HG03025 (cell line): ENCODE results near the gene OSTN.
A peak's percentile ranks its signal among the peaks of the same experiment; 100 is the strongest.
"Not testable (repeated sequence)": the region's sequence is repeated elsewhere in the genome, so short reads cannot be mapped to it uniquely, and the experiment has no call there.

ENCODE experiments used
- ATAC-seq: cut with Tn5 transposase; IDR thresholded peaks from one replicate; pipeline ENCODE4 v1.9.1; 2021; ENCODE audit warnings: mild to moderate bottlenecking, moderate library complexity; ENCODE audit not compliant: unreplicated experiment, low FRiP score

The OSTN gene

DNA sequence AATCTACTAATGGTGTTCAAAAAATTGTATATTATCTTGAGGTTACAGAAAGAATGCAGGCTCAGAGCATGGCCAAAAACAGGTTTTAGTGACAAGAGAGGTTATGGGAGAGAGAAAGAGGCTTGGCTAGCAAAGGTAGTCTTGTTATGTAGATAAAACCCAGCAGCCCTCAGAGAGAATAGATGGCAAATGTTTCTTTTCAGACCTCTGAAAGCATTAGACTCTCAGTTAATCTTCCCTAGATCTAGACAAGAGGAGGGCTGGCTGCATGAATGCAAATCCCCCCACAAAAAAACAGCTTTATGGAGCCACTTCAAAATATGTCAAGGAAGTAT, 62.2 kb downstream of the OSTN start:
- no peak for ATAC-seq

DNA sequence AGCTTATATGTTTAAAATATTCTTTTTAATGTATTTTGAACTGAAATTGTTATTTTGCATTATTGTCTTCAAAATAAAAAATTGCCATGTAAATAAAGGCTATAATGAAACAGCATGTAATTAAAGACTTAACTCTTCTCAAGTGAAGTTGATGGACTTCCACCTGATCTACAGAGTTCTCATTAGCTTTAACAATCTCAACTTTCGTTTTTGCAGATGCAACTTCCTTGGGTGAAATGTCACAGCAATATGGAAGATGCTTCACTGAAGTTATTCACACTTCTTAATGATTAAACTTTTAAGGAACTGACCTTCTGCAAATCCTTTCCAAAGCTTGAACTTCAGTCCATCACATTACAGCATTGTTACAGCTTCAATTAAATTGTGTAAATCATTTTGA, 63.6 kb downstream of the OSTN start:
- no peak for ATAC-seq

DNA sequence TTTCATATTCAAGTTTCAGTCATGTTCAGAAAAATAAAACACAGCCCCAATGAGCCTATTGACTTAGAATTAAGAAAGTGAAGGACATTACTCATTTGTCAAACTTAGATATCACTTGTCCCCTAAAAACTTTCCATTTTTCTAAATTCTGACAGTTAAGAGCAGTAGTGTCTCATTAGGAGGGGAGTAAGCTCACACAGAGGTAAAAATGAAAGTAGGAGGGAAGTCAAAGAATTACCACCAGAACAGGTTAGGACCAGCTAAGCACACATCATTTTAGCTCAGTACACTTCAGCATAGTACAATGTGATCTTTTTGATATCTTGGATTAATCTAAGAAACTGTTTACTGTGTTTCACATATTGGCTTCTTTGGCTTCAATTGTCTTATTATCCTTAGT, 64.3 kb downstream of the OSTN start:
- peak; percentile 80 for ATAC-seq

DNA sequence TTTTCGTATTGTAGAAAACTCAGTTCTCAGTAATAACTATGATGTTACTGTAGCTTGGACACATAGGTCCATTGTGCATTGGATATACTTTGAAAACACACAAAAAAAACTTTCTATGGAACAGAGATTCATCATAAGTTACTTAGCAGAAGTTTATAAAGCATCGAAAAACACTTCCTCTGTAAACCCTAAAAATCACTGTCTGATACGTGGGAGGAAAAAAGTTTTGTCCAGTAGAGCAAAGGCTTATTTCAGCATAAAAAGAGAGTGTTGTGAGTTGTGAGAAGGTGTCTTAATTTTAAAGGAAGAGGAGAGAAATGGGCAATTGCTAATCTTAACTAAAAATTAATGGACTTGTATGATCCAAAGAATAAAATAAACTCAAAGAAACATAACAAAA, 64.8 kb downstream of the OSTN start:
- ATAC-seq: no peak

DNA sequence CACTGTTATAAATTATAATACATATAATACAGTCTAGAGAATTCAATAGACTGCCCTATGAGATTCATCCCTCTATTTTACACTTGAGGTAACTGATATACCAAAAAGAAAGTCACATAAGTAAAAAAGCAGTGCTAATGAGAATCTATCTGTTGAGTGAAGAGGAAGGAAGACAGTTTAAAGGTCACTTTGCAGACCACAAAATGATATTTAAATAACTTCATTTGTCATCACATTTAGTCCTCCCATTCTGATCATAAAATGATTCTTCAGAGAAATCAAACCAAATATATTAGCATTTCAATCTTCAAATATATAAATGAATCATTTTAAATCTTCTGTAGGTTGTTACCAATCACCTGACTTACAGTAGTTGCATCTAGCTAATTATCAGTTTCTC, 69.7 kb downstream of the OSTN start:
- ATAC-seq: no peak

DNA sequence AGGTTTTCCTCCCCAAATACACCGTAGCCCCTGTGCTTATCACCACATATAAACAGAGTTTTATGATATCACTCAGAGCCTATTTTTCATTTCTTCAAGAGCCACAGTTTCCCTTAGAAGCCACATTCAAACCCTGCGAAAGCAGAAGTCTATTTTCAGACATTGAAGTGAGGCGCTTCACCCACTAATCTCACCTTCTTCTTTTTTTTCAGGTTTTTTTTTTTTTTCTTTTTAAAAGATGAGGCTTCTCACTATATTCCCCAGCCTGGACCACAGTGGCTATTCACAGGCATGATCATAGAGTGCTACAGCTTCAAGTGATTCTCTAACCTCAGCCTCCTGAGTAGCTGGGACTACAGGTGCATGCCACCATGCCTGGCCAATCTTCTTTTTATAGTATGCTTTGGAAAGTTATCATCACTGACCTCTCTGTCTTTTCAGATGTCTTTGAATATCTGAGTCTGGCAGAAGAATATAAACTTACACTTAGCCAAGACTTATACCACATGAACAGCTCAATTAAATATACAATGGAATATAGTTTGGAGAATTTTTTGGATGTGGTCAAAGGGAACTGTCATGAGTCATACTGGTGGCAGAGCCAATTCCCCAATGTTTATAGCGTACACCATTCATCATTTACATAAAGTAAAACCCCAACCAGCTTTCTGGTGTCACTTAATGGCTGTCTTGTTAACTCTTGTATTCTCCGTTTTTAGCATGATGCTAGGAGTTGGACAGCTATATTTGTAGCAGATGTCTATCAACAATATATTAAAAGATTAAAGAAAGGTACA, 70.4 kb downstream of the OSTN start:
- ATAC-seq: peak; percentile 76

DNA sequence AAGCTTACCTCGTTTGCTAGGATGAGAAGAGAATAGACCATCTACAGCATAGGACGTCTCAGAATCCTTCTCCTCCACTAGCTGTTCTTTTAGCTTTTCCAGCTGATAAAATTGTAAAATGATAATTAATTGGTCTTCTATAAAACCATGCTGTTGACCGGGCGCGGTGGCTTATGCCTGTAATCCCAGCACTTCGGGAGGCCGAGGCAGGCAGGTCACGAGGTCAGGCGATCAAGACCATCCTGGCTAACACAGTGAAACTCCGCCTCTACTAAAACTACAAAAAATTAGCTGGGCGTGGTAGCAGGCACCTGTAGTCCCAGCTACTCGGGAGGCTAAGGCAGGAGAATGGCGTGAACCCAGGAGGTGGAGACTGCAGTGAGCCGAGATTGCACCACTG, 76.2 kb downstream of the OSTN start:
- not testable (repeated sequence) for ATAC-seq

DNA sequence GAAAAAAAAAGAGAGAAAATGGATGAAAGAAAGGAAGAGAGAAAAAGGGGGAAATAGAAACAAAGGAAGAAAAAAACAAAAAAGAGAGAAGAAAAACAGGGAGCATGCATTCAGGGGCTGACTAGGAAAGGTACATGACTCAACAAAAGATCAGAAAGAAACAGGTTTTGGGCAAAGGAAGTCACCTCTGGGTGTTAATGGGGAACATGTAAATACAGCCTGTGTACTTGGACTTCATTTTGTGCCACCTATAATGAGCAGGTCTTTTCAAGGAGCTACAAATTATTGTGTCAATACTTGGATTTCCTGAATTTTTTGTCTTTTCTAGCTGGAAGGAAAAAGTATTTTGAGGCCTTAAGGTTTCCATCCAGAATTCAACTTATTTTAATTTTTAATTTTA, 76.7 kb downstream of the OSTN start:
- ATAC-seq: no peak

DNA sequence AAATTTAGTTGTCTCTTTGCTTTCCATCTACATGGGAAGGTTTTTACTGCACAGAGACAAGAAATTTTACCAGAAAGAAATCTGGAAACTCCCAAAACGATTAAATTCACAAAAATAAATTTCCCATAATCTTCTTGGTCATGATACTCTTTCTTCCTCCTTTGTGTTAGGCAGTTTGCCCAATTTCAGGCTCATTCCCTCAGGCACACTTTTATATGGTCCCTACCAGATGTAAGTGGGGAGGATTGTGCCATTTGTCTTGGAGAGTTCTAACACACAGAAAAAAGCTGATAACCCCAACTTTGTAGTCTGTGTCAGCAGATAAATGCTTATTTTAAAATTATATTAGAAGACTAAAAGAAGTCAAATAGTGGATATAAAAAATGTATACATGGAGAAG, 81.1 kb downstream of the OSTN start:
- no peak for ATAC-seq

DNA sequence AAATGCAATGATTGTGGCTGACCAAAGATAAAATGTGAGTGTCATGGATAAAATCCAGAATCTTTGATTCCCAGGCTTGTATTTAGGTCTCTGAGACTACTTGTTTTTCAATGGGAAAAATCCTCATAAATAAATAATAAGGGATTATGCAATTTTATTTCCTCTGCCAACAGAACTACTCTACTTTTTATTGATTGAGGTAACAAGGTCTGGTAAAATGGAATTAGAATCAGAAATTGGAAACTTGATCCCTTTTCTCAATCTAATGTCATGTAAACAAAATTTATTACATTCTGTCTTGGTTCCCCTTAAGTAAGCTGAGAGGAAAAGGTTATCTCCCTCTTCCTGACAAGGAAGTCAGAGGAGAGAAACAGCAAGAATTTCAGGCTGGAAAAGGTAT, 81.8 kb downstream of the OSTN start:
- no peak for ATAC-seq

DNA sequence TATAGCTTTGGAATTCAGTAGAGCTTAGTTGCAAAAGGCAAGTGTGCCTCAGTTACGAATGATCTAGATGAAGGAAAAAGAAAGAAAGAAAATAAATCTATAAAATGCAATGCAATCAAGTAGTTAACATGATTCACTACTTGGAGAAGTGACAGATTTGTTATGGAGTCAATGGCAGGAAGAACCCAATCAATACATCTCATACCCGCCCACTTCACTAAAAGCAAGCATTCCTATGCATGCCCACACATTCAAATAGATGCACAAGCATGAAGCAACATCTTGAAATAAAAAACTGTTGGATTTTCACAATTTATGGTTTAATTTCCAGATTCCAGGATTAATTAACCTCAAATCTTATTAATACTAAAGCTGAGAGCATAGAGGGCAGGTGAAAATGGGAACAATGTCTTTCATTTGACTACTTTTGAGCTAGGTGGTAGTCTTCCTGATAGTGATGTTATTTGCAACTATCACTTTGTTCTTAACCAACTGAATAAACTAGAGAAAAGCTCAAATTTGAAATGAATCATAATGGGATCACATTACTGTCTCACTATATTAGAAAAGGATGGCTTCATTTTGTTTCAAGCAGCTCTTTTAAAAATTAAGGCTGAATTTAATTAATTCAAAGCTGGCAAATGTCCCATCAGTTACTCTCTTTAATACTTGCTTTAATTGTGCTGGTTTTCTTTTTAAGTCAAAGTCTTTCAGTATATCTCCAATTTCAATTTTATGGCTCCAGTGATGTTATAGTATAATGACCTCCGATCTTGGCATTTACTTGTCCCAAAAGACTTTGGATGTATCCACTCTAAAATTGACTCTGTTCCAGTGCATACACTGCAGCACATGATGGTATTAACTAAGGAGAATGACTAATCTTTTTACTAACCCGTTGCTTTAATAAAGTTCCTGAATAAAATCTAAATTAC, 83.5 kb downstream of the OSTN start:
- ATAC-seq: no peak

DNA sequence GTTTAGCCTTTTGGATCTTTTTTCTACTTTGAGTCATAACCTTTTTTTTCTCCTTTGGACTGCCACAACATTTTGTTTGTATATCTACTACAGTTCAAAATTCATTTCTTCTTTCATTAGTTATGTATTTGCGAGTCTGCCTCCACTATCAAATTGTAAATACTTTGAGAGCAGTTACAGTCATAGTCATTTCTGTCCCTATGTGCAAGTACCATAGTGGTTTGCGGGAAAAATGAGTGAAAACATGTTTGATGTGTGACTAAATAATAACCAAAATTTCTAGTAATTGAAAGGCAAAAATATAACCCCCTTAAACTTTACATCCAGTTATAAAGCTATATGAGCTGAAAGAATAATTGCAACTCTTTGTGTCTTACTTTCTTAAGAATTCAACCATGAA, 84.4 kb downstream of the OSTN start:
- no peak for ATAC-seq

DNA sequence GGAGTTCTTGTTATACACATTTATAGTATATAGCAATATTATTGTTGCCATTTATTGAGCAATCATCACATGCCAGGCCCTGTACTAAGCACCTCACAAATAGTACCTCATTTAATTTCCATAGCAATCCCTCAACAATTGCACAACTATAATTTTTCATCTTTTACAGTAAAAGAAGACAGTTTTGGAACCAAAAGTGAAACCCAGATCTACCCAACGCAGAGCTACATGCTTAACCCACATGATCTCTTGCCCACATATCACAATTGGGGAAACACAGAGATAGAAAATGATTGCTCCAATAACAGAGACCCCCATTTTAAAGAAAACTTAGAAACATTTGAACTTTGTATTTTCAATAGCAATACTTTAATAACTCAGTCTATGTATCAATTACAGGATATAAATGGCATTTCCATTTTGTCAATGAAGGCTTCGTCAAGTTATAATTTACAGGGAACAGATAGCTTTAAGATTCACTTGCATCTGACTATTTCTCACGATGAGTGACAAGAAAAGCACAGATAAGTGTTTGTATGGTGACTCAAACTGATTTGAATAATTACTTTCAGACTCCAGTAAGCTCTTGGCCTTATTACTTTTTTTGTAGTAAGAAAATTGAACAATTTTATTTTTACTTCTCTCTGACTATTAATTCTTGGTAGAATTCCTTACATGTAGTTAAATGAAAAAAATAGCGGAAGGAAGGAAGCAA, 91.4 kb downstream of the OSTN start:
- peak; percentile 72 for ATAC-seq

DNA sequence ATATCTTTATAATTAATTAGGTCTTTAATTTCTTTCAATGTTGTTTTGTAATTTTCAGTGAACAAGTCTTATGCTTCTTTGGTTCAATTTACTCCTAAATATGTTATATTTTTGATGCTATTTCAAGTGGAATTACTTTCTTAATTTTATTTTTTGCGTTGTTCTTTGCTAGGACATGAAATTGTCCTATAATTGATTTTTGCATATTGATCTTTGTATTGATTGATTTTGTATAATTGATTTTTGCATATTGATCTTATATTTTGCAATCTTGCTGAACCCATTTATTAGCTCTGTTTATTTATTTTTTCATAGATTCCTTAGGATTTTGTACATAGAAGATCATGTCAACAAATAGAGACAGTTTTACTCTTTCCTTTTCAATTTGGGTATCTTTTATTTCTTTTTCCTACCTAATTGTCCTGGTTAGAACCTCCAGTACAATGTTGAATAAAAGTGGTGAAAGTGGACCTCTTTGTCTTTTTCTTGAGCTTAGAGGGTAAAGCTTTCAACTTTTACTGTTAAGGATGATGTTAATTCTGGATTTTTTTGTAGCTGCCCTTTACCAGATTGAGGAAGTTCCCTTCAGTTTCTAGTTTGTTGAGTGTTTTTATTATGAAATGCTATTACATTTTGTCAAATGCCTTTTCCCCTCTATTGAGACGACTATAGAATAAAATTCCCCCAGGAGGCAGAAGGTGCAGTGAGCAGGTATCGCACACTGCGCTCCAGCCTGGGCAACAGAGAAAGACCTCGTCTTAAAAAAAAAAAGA, 93.4 kb downstream of the OSTN start:
- no peak for ATAC-seq

DNA sequence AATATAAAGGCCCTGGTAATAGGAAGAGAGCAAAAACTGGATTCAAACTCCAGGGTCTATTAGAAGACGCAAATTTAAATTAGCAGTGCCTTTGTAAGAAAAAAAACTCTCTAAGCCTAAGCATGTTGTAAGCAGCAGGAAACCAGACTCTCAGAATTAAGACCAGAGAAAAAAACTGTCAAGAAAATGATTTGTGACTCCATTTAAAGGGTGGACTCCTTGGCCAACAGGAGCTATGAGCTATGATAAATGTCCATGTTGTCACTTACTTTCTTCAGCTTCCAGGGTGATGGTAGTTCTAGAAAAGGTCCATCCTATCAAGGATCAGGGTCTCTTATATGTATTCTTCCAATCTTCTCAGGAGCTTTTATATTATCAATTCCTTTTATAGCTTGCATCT, 95.2 kb downstream of the OSTN start:
- ATAC-seq: no peak

DNA sequence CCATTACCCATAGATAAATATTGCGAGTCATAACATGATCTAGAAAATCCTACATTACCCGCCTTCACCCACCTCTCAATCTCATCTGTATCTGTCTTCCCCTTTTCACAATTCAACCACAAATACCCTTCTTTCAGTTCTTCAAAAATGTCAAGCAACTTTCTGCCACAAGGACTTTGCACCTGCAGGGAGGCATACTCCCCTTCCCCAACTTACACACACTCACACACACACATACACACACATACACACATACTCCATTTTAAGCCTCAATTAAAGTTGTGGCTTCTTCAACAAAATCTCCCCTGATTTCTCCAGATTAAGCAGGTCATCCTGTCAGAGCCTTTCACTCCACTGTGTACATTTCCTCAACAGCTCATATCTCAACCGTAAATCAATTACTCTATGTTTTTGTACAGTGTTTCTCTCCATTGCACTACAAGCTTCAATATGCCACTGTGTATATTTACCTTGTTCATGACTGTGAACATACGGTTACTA, 97.0 kb downstream of the OSTN start:
- ATAC-seq: peak; percentile 87

DNA sequence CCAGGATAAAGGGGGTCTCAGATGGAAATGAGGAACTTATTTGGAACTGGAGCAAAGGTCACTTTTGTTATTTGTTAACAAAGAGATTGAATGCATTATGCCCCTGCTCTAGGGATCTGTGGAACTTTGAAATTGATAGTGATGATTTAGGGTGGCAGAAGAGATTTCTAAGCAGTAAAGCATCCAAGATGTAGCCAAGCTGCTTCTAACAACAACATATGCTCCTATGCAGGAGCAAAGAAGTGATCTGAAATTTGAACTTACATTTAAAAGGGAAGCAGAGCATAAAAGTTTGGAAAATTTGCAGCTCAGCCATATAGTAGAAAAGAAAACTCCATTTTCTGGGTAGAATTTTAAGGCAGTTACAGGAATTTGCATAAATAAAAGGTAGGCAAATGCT, 99.8 kb downstream of the OSTN start:
- no peak for ATAC-seq

DNA sequence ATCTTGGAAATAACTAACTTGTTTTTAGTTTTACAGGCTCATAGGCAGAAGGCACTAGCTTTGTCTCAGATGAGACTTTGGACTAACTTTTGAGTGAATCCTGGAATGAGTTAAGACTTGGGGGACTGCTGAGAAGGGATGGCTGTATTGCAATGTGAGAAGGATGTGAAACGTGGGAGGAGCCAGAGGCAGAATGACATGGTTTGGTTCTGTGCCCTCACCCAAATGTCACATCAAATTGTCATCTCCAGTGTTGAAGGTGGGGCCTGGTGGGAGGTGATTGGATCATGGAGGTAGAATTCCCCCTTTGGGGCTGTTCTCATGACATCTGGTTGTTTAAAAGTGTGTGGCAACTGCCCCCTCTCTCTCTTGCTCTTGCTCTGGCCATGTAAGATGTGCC, 101.4 kb downstream of the OSTN start:
- no peak for ATAC-seq

DNA sequence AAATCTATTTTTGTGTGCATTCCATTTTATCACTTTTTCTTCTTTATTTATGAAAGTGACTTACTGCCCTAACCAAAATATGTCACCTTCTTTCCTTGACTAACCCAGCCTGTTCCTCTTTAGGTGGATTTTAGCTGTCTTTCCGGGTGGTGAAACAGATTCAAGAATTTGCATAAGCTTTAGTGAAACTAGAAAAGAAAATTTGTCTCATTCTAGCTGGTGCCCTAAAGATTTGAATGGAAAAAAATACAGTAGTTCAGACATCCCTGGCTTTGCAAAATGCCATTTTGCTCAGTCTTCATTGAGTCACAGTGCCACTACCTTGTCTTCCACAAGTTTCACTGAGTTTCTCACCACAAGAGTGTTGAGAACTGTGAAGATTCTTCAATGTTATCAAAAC, 102.0 kb downstream of the OSTN start:
- ATAC-seq: peak; percentile 79

DNA sequence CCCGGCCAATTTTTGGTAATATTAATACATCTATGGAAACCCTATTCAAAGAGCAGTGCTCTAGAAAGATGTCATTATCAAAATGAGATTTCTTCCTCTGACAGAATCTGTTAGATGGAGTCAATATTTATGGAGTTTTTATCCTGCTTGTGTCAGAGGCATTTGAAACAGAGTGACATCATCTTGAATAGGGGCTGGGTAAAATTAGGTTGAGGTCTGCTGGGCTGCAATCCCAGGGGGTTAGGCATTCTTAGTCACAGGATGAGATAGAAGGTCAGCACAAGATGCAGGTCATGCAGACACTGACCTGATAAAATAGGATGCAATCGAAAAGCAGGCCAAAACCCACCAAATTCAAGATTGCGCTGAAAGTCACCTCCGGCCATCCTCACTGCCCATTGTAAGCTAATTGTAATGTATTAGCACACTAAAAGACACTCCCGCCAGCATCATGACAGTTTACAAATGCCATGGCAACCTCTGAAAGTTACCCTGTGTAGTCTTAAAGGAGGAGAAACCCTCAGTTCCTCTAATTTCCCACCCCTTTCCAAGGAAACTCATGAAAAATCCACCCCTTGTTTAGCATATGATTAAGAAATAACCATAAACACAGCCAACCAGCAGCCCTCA, 102.9 kb downstream of the OSTN start:
- ATAC-seq: no peak
